ENCODE data around the gene DAB1. TPM values are rescaled to one million over a fixed set of nuclear protein-coding genes. Genes with fewer than 3 reads are reported as not detected.

Gene DAB1
- total RNA-seq, 1 experiment from 2014 or later = not detected

DNA sequence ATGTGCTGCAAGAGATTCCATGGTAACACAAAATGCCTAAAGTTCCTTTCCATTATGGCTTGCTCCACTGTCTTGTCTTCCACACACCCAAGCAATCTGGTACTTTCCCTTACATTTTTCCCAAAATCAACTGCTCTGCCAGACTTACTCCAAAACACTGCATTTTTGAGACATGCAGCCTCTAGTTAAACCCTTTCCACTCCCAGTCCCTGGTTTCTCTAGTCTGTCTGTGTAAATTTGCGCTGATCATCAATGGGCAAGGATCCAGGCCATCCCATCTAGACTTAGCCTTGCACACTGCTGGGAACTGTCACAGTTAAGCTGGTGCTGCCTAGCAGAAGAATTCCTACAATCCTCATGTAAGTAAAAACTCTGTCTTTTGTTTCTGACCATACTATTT lies 47.8 kb downstream of the DAB1 start:
- no peaks in the 10 kb centered on the region for H3K9me2 ChIP-seq (ENCODE audit: insufficient read depth)
- no peak overlapping the region for H3K9ac ChIP-seq (ENCODE audit: low read length)
- no peak overlapping the region for H3K4me2 ChIP-seq (ENCODE audit: low read length)
- no peak for DNase-seq (ENCODE audit: low read depth, low spot score)
- H3K79me2 ChIP-seq (ENCODE audit: insufficient read depth, low read length) = no peaks in the 10 kb centered on the region
- H3K4me3 ChIP-seq (replicated peaks in 1 of 2; ENCODE audit: low read depth in 1 of 2, low read length in 2 of 2) = no peak overlapping the region
- RAD21 ChIA-PET (ENCODE audit: low non-redundant PET in 1 of 2, low total read pairs in 2 of 2, uncharacterized antibody in 2 of 2, unreplicated experiment in 2 of 2) = no interaction called here
- POLR2A ChIA-PET = no interaction called here
- H3K27me3 ChIP-seq (ENCODE audit: insufficient read depth, low read length) = no peaks in the 10 kb centered on the region
- no peaks in the 10 kb centered on the region for H3K36me3 ChIP-seq (ENCODE audit: control insufficient read depth in 1 of 2, insufficient read depth in 2 of 2, low read length in 2 of 2)
- no peaks in the 10 kb centered on the region; a peak in 1 of 4 replicates for H3K9me3 ChIP-seq (ENCODE audit: control insufficient read depth in 1 of 2, insufficient read depth in 1 of 2, low read depth in 1 of 2, low read length in 2 of 2)
- H4K20me1 ChIP-seq (ENCODE audit: insufficient read depth) = no peaks in the 10 kb centered on the region
- no peak overlapping the region for H3K27ac ChIP-seq (ENCODE audit: low read depth, low read length)
- no peak for TF ChIP-seq CEBPB (IDR thresholded peaks at IDR 0.05; ENCODE audit: low read depth)
- TF ChIP-seq, protein P1, sequence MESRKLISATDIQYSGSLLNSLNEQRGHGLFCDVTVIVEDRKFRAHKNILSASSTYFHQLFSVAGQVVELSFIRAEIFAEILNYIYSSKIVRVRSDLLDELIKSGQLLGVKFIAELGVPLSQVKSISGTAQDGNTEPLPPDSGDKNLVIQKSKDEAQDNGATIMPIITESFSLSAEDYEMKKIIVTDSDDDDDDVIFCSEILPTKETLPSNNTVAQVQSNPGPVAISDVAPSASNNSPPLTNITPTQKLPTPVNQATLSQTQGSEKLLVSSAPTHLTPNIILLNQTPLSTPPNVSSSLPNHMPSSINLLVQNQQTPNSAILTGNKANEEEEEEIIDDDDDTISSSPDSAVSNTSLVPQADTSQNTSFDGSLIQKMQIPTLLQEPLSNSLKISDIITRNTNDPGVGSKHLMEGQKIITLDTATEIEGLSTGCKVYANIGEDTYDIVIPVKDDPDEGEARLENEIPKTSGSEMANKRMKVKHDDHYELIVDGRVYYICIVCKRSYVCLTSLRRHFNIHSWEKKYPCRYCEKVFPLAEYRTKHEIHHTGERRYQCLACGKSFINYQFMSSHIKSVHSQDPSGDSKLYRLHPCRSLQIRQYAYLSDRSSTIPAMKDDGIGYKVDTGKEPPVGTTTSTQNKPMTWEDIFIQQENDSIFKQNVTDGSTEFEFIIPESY (IDR thresholded peaks at IDR 0.05; ENCODE audit: extremely low read depth, insufficient replicate concordance, low read length) = no peak
- no peak for TF ChIP-seq ELF1 (IDR thresholded peaks at IDR 0.05; ENCODE audit: borderline replicate concordance, low read depth)
- no peak for TF ChIP-seq YY1 (IDR thresholded peaks at IDR 0.05; ENCODE audit: extremely low read depth, insufficient replicate concordance, low read depth, low read length)
- TF ChIP-seq EZH2 (IDR thresholded peaks at IDR 0.05) = no peak
- no peak for TF ChIP-seq RAD21 (IDR thresholded peaks at IDR 0.05; ENCODE audit: low read depth)
- TF ChIP-seq, protein P2, sequence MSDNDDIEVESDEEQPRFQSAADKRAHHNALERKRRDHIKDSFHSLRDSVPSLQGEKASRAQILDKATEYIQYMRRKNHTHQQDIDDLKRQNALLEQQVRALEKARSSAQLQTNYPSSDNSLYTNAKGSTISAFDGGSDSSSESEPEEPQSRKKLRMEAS (IDR thresholded peaks at IDR 0.05) = no peak
- no peak for TF ChIP-seq EGR1 (IDR thresholded peaks at IDR 0.05; ENCODE audit: low read depth)
- TF ChIP-seq, protein P3, sequence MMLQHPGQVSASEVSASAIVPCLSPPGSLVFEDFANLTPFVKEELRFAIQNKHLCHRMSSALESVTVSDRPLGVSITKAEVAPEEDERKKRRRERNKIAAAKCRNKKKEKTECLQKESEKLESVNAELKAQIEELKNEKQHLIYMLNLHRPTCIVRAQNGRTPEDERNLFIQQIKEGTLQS (IDR thresholded peaks at IDR 0.05) = no peak
- TF ChIP-seq TCF7L2 (IDR thresholded peaks at IDR 0.05; ENCODE audit: borderline replicate concordance, extremely low read depth, insufficient read depth, insufficient read length) = no peak
- TF ChIP-seq SRF (IDR thresholded peaks at IDR 0.05; ENCODE audit: low read depth) = no peak
- TF ChIP-seq CBX3 (IDR thresholded peaks at IDR 0.05; ENCODE audit: low read depth) = no peak
- TF ChIP-seq SIN3A (IDR thresholded peaks at IDR 0.05; ENCODE audit: low read depth) = no peak
- TF ChIP-seq POLR2AphosphoS5 (IDR thresholded peaks at IDR 0.05; ENCODE audit: low read depth, low read length) = no peak
- TF ChIP-seq FOSL1 (IDR thresholded peaks at IDR 0.05; ENCODE audit: low read depth) = no peak
- no TSS peak for BruUV-seq (replicated peaks)
- no peak overlapping the region for H2AFZ ChIP-seq (ENCODE audit: low read depth, low read length, poor library complexity, severe bottlenecking)
- intact Hi-C loops (cut with micrococcal nuclease) = no loop called here
- no peaks in the 10 kb centered on the region for H3K4me1 ChIP-seq (ENCODE audit: control insufficient read depth in 1 of 2, insufficient read depth in 2 of 2, low read length in 2 of 2)
- no peak for ATAC-seq
- CTCF ChIA-PET = no interaction called here

All from HCT116 (cell line).